Hepatocyte (in vitro differentiated cells): ENCODE measurements around the gene CEP68. TPM values are rescaled to one million over a fixed set of nuclear protein-coding genes. Genes with fewer than 3 reads are reported as not detected.
"Not testable (repeated sequence)": the region's sequence is repeated elsewhere in the genome, so short reads cannot be mapped to it uniquely, and the experiment has no call there.

Experiments used
- DNase-seq: peaks from one replicate; pipeline ENCODE4 v3.0.0-alpha.2; 2016; ENCODE audit warnings: low spot score
- H2AFZ ChIP-seq: fragments of 200-600 bp; sonication (generic); 2 replicates; pipeline ENCODE4 v1.6.0; 2016; ENCODE audit warnings: antibody characterized with exemption, mild to moderate bottlenecking
- H3K27ac ChIP-seq: fragments of 200-600 bp; sonication (generic); 2 replicates; pipeline ENCODE4 v1.5.1; 2016; ENCODE audit warnings: mild to moderate bottlenecking
- H3K27me3 ChIP-seq: fragments of 200-600 bp; sonication (generic); 2 replicates; pipeline ENCODE4 v1.6.1; 2016
- H3K36me3 ChIP-seq: fragments of 200-600 bp; sonication (generic); replicated peaks from 2 replicates; pipeline ENCODE4 v1.5.1; 2016; ENCODE audit warnings: low read depth; ENCODE audit not compliant: insufficient read depth
- H3K4me1 ChIP-seq: fragments of 200-600 bp; sonication (generic); 2 replicates; pipeline ENCODE4 v1.5.1; 2016; ENCODE audit warnings: mild to moderate bottlenecking, moderate library complexity; ENCODE audit not compliant: insufficient read depth
- H3K4me2 ChIP-seq: fragments of 200-600 bp; sonication (generic); 2 replicates; pipeline ENCODE4 v1.6.0; 2016
- H3K4me3 ChIP-seq: fragments of 200-600 bp; sonication (generic); 2 replicates; pipeline ENCODE4 v1.5.1; 2016; ENCODE audit warnings: mild to moderate bottlenecking
- H3K79me2 ChIP-seq: fragments of 200-600 bp; sonication (generic); 2 replicates; pipeline ENCODE4 v1.6.0; 2017; ENCODE audit warnings: mild to moderate bottlenecking
- H3K9me2 ChIP-seq: fragments of 200-600 bp; sonication (generic); replicated peaks from 2 replicates; pipeline ENCODE4 v1.6.0; 2017; ENCODE audit warnings: mild to moderate bottlenecking; ENCODE audit not compliant: insufficient read depth
- H3K9me3 ChIP-seq: fragments of 200-600 bp; sonication (generic); 2 replicates; pipeline ENCODE4 v1.5.1; 2016; ENCODE audit warnings: low read depth, mild to moderate bottlenecking
- H4K20me1 ChIP-seq: fragments of 200-600 bp; sonication (generic); 2 replicates; pipeline ENCODE4 v1.6.0; 2016; ENCODE audit warnings: mild to moderate bottlenecking; ENCODE audit not compliant: insufficient read depth, poor library complexity, severe bottlenecking
- CTCF ChIP-seq: fragments of 200-600 bp; sonication (generic); IDR thresholded peaks from 2 replicates; pipeline ENCODE4 v1.5.1; 2016; ENCODE audit warnings: antibody characterized with exemption, mild to moderate bottlenecking; ENCODE audit not compliant: poor library complexity
- EZH2 ChIP-seq: fragments of 200-600 bp; sonication (generic); IDR thresholded peaks from 2 replicates; pipeline ENCODE4 v1.6.1; 2016; ENCODE audit warnings: antibody characterized with exemption, mild to moderate bottlenecking, borderline replicate concordance
- EZH2phosphoT487 ChIP-seq: fragments of 200-600 bp; sonication (generic); IDR thresholded peaks from one replicate; pipeline ENCODE4 v1.6.1; 2018; ENCODE audit warnings: antibody characterized with exemption, mild to moderate bottlenecking, low read depth, moderate library complexity; ENCODE audit not compliant: unreplicated experiment, severe bottlenecking
- WGBS: methylation state at CpG from one replicate; pipeline ENCODE4 v1.1.6; 2016; ENCODE audit warnings: low lambda C conversion rate; ENCODE audit errors: missing lambda C conversion rate; 5-methylcytosine and 5-hydroxymethylcytosine counted together
- polyA plus RNA-seq: library from polyadenylated mRNA; unstranded; fragments of >200 nt; fragmentation: Nextera tagmentation; extraction: Ambion mirVana; gene quantifications from 2 replicates; pipeline ENCODE4 v1.2.1, GENCODE V29; 2016
- total RNA-seq: library from RNA; depleted of rRNA; stranded (reverse); fragments of >200 nt; gene quantifications from 2 replicates; pipeline ENCODE4 v1.2.3, GENCODE V29; 2014

CEP68 gene
- total and polyA plus RNA-seq, 2 experiments from 2014 or later = 8.2 to 9.4 TPM

- Histone ChIP-seq H3K9me2 (no peaks in the 10 kb centered on the region), H3K27ac (no peak overlapping the region), H2AFZ (no peak overlapping the region), H3K4me2 (no peak overlapping the region), H4K20me1 (no peaks in the 10 kb centered on the region), H3K4me1 (no peaks in the 10 kb centered on the region), H3K36me3 (no peaks in the 10 kb centered on the region), H3K4me3 (no peak overlapping the region), H3K9me3 (no peaks in the 10 kb centered on the region), H3K79me2 (no peaks in the 10 kb centered on the region), H3K27me3 (no peaks in the 10 kb centered on the region)
- DNase-seq = no peak
- TF ChIP-seq EZH2phosphoT487 = no peak
- no peak for TF ChIP-seq EZH2
- no peak for TF ChIP-seq CTCF
- 83% methylated on average over 8 of the region's 8 CpGs for WGBS
Observed at GRCh38 chr2:65019675-65020195, 36.5 kb upstream of the CEP68 start.

- H3K79me2 ChIP-seq, H3K9me2 ChIP-seq, H2AFZ ChIP-seq, H4K20me1 ChIP-seq, H3K4me1 ChIP-seq, H3K27ac ChIP-seq, H3K4me2 ChIP-seq, DNase-seq, H3K4me3 ChIP-seq, H3K36me3 ChIP-seq, H3K27me3 ChIP-seq, H3K9me3 ChIP-seq: not testable (repeated sequence)
- WGBS = 94% methylated on average over 1 of the region's 1 CpG
Observed at GRCh38 chr2:65020251-65020650, 36.0 kb upstream of the CEP68 start.

- Histone ChIP-seq H2AFZ (no peak overlapping the region), H3K36me3 (no peaks in the 10 kb centered on the region), H3K4me2 (no peak overlapping the region), H3K4me3 (no peak overlapping the region), H3K27ac (no peak overlapping the region), H3K9me3 (no peaks in the 10 kb centered on the region), H3K9me2 (no peaks in the 10 kb centered on the region), H3K4me1 (peaks cover 7% of the 10 kb centered on the region), H3K79me2 (no peaks in the 10 kb centered on the region), H3K27me3 (no peaks in the 10 kb centered on the region), H4K20me1 (no peaks in the 10 kb centered on the region)
- WGBS = 93% methylated on average over 11 of the region's 11 CpGs
- no peak for DNase-seq
- TF ChIP-seq EZH2 = no peak
- TF ChIP-seq EZH2phosphoT487 = no peak
Observed at GRCh38 chr2:65020943-65021528, 35.2 kb upstream of the CEP68 start.

DNA sequence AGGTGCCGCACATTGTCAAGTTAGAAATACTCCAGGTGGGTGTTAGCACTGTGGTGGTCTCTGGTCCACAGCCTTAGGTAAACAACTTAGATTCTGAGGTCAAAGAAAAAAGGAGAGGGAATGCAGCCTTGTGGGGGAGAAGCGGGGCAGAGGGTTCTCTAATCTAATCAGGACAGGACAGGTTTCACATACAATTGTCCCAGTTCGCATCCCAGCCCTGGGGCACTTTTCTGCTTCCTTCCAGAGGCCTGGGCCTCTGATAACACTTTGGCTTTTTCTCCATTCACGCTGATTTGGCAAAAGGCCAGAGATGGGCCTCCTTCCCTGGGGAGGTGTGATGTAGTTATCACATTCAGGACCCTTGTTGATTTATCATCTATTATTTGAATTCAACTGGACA is 34.5 kb upstream of the CEP68 start:
- Histone ChIP-seq H4K20me1 (no peaks in the 10 kb centered on the region), H3K9me3 (no peaks in the 10 kb centered on the region), H3K27ac (no peak overlapping the region), H3K9me2 (no peaks in the 10 kb centered on the region), H2AFZ (no peak overlapping the region), H3K4me1 (peaks cover 10% of the 10 kb centered on the region), H3K4me2 (no peak overlapping the region), H3K79me2 (no peaks in the 10 kb centered on the region), H3K4me3 (no peak overlapping the region), H3K27me3 (no peaks in the 10 kb centered on the region), H3K36me3 (no peaks in the 10 kb centered on the region)
- WGBS = 57% methylated on average over 4 of the region's 4 CpGs
- TF ChIP-seq CTCF = no peak
- no peak for TF ChIP-seq EZH2phosphoT487
- DNase-seq = no peak
